WTC11 (cell line): ENCODE data around the gene KDM4C. TPM values are rescaled to one million over a fixed set of nuclear protein-coding genes. Genes with fewer than 3 reads are reported as not detected.

Experiments used
- ATAC-seq: fragments of 200-7000 bp; cut with Tn5 transposase; 2 replicates; pipeline ENCODE4 v1.10.0; 2021; ENCODE audit warnings: mild to moderate bottlenecking, moderate library complexity
- CTCF ChIA-PET: fragments of 300-600 bp; sonication (Branson Sonifier 250); formaldehyde crosslinking; loops from one replicate; lab custom pipeline; 2021; ENCODE audit warnings: antibody characterized with exemption; lab: Charles Lee
- POLR2A ChIA-PET: fragments of 350-600 bp; sonication (Branson Sonifier 250); formaldehyde crosslinking; loops from one replicate; lab custom pipeline; 2021; ENCODE audit warnings: antibody characterized with exemption; lab: Charles Lee
- DNase-seq: peaks from one replicate; pipeline ENCODE4 v3.0.0; 2021; ENCODE audit warnings: low spot score
- H3K27ac Mint-ChIP-seq: 2 replicates; pipeline ENCODE4 v1.8.0; 2021; ENCODE audit warnings: mixed read lengths
- H3K27me3 Mint-ChIP-seq: 2 replicates; pipeline ENCODE4 v1.8.0; 2021; ENCODE audit warnings: low read depth, mild to moderate bottlenecking, moderate library complexity, mixed read lengths
- H3K36me3 Mint-ChIP-seq: 2 replicates; pipeline ENCODE4 v1.8.0; 2021; ENCODE audit warnings: mixed read lengths
- H3K4me1 Mint-ChIP-seq: 2 replicates; pipeline ENCODE4 v1.8.0; 2022; ENCODE audit warnings: mixed read lengths
- H3K4me3 Mint-ChIP-seq: 2 replicates; pipeline ENCODE4 v1.8.0; 2021; ENCODE audit warnings: mild to moderate bottlenecking, moderate library complexity, mixed read lengths
- H3K9me3 Mint-ChIP-seq: 2 replicates; pipeline ENCODE4 v1.8.0; 2021; ENCODE audit warnings: mixed read lengths
- ATF1 ChIP-seq: sonication (generic); formaldehyde crosslinking; IDR thresholded peaks from 2 replicates; pipeline ENCODE4 v1.8.1; 2023; ENCODE audit warnings: mild to moderate bottlenecking, moderate library complexity, missing genetic modification reagents
- CBFB ChIP-seq: sonication (generic); formaldehyde crosslinking; IDR thresholded peaks from 2 replicates; pipeline ENCODE4 v1.8.1; 2022; ENCODE audit warnings: mild to moderate bottlenecking, low read depth, missing genetic modification reagents
- FOXJ3 ChIP-seq: sonication (generic); formaldehyde crosslinking; IDR thresholded peaks from 2 replicates; pipeline ENCODE4 v1.9.0; 2021; ENCODE audit warnings: missing genetic modification reagents, mild to moderate bottlenecking, borderline replicate concordance
- IRF2 ChIP-seq: sonication (generic); formaldehyde crosslinking; IDR thresholded peaks from 2 replicates; pipeline ENCODE4 v1.8.0; 2022; ENCODE audit warnings: low read depth, missing genetic modification reagents, borderline replicate concordance
- JAZF1 ChIP-seq: fragments of 250-450 bp; sonication (Bioruptor Pico); IDR thresholded peaks from 2 replicates; pipeline ENCODE4 v1.9.0; 2021; ENCODE audit warnings: moderate library complexity, mild to moderate bottlenecking, inconsistent platforms
- KAT7 ChIP-seq: sonication (generic); formaldehyde crosslinking; IDR thresholded peaks from 2 replicates; pipeline ENCODE4 v1.8.1; 2023; ENCODE audit warnings: missing genetic modification reagents, mild to moderate bottlenecking, borderline replicate concordance
- NR2C2 ChIP-seq: sonication (generic); formaldehyde crosslinking; IDR thresholded peaks from 2 replicates; pipeline ENCODE4 v1.8.0; 2022; ENCODE audit warnings: mild to moderate bottlenecking, missing genetic modification reagents
- SMAD4 ChIP-seq: sonication (generic); formaldehyde crosslinking; IDR thresholded peaks from 2 replicates; pipeline ENCODE4 v1.8.0; 2022; ENCODE audit warnings: mild to moderate bottlenecking, missing genetic modification reagents
- TP53 ChIP-seq: sonication (generic); formaldehyde crosslinking; IDR thresholded peaks from 2 replicates; pipeline ENCODE4 v1.8.1; 2023; ENCODE audit warnings: mild to moderate bottlenecking, missing genetic modification reagents
- ZNF138 ChIP-seq: sonication (generic); formaldehyde crosslinking; conservative IDR thresholded peaks from 2 replicates; pipeline ENCODE4 v1.8.1; 2022; ENCODE audit warnings: mild to moderate bottlenecking, moderate library complexity, missing genetic modification reagents
- total RNA-seq: library from RNA; stranded (reverse); gene quantifications from 3 replicates; pipeline ENCODE4 v1.2.3, GENCODE V29; 2021
- TF ChIP-seq, protein P1 (sequence below): sonication (generic); formaldehyde crosslinking; IDR thresholded peaks from 2 replicates; pipeline ENCODE4 v1.8.0; 2022; ENCODE audit warnings: mild to moderate bottlenecking, missing genetic modification reagents
- TF ChIP-seq, protein P2 (sequence below): sonication (generic); formaldehyde crosslinking; IDR thresholded peaks from 2 replicates; pipeline ENCODE4 v1.8.1; 2023; ENCODE audit warnings: mild to moderate bottlenecking, missing genetic modification reagents, borderline replicate concordance
- TF ChIP-seq, protein P3 (sequence below): sonication (generic); formaldehyde crosslinking; IDR thresholded peaks from 2 replicates; pipeline ENCODE4 v1.8.0; 2022; ENCODE audit warnings: mild to moderate bottlenecking, missing genetic modification reagents
- TF ChIP-seq, protein P4 (sequence below): sonication (generic); formaldehyde crosslinking; IDR thresholded peaks from 2 replicates; pipeline ENCODE4 v1.8.1; 2022; ENCODE audit warnings: low read depth, mild to moderate bottlenecking, moderate library complexity, missing genetic modification reagents, borderline replicate concordance
- TF ChIP-seq, protein P5 (sequence below): sonication (generic); formaldehyde crosslinking; IDR thresholded peaks from 2 replicates; pipeline ENCODE4 v1.8.1; 2022; ENCODE audit warnings: mild to moderate bottlenecking, moderate library complexity, missing genetic modification reagents
- TF ChIP-seq, protein P6 (sequence below): sonication (generic); formaldehyde crosslinking; IDR thresholded peaks from 2 replicates; pipeline ENCODE4 v1.8.1; 2022; ENCODE audit warnings: mild to moderate bottlenecking, missing genetic modification reagents, moderate library complexity, borderline replicate concordance
- TF ChIP-seq, protein P7 (sequence below): sonication (generic); formaldehyde crosslinking; IDR thresholded peaks from 2 replicates; pipeline ENCODE4 v1.8.0; 2023; ENCODE audit warnings: missing genetic modification reagents, mild to moderate bottlenecking, borderline replicate concordance
- TF ChIP-seq, protein P8 (sequence below): sonication (generic); formaldehyde crosslinking; IDR thresholded peaks from 2 replicates; pipeline ENCODE4 v1.8.0; 2022; ENCODE audit warnings: mild to moderate bottlenecking, missing genetic modification reagents
- TF ChIP-seq, protein P9 (sequence below): fragments of 250-450 bp; sonication (Bioruptor Pico); IDR thresholded peaks from 2 replicates; pipeline ENCODE4 v1.9.0; 2021; ENCODE audit warnings: mild to moderate bottlenecking

The KDM4C gene
- total RNA-seq, 1 experiment from 2014 or later: 29.2 TPM

DNA sequence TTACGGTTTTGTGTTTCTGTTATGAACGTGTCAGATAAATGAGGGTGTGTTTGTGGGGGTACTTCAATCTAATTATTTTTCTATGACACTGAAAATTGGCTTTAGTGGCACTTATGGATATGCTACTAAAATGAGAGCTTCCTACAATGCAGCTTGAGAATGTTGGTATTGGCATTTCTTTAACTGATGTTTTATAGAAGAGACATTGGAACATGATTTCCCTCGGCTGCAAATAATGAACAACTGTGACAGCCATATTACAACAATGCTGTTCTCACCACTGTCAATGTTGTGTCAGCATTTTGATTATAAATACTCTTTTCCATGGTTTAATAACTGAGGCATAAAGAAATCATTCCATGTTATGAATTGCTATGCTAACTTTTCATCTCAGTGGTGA, 279.4 kb downstream of the KDM4C start:
- Mint-ChIP-seq H3K9me3 (no peaks in the 10 kb centered on the region), H3K4me3 (no peak overlapping the region), H3K36me3 (no peaks in the 10 kb centered on the region), H3K27me3 (no peaks in the 10 kb centered on the region; the same call in 1 of the 2 replicates), H3K4me1 (peaks cover 12% of the 10 kb centered on the region), H3K27ac (no peak overlapping the region)
- ChIA-PET POLR2A (no interaction called here), CTCF (no interaction called here)
- no peak for TF ChIP-seq JAZF1 (CRISPR knock-in tag)
- TF ChIP-seq, protein P1, sequence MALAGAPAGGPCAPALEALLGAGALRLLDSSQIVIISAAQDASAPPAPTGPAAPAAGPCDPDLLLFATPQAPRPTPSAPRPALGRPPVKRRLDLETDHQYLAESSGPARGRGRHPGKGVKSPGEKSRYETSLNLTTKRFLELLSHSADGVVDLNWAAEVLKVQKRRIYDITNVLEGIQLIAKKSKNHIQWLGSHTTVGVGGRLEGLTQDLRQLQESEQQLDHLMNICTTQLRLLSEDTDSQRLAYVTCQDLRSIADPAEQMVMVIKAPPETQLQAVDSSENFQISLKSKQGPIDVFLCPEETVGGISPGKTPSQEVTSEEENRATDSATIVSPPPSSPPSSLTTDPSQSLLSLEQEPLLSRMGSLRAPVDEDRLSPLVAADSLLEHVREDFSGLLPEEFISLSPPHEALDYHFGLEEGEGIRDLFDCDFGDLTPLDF: no peak
- TF ChIP-seq, protein P2, sequence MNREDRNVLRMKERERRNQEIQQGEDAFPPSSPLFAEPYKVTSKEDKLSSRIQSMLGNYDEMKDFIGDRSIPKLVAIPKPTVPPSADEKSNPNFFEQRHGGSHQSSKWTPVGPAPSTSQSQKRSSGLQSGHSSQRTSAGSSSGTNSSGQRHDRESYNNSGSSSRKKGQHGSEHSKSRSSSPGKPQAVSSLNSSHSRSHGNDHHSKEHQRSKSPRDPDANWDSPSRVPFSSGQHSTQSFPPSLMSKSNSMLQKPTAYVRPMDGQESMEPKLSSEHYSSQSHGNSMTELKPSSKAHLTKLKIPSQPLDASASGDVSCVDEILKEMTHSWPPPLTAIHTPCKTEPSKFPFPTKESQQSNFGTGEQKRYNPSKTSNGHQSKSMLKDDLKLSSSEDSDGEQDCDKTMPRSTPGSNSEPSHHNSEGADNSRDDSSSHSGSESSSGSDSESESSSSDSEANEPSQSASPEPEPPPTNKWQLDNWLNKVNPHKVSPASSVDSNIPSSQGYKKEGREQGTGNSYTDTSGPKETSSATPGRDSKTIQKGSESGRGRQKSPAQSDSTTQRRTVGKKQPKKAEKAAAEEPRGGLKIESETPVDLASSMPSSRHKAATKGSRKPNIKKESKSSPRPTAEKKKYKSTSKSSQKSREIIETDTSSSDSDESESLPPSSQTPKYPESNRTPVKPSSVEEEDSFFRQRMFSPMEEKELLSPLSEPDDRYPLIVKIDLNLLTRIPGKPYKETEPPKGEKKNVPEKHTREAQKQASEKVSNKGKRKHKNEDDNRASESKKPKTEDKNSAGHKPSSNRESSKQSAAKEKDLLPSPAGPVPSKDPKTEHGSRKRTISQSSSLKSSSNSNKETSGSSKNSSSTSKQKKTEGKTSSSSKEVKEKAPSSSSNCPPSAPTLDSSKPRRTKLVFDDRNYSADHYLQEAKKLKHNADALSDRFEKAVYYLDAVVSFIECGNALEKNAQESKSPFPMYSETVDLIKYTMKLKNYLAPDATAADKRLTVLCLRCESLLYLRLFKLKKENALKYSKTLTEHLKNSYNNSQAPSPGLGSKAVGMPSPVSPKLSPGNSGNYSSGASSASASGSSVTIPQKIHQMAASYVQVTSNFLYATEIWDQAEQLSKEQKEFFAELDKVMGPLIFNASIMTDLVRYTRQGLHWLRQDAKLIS (CRISPR knock-in tag): no peak
- TF ChIP-seq, protein P3, sequence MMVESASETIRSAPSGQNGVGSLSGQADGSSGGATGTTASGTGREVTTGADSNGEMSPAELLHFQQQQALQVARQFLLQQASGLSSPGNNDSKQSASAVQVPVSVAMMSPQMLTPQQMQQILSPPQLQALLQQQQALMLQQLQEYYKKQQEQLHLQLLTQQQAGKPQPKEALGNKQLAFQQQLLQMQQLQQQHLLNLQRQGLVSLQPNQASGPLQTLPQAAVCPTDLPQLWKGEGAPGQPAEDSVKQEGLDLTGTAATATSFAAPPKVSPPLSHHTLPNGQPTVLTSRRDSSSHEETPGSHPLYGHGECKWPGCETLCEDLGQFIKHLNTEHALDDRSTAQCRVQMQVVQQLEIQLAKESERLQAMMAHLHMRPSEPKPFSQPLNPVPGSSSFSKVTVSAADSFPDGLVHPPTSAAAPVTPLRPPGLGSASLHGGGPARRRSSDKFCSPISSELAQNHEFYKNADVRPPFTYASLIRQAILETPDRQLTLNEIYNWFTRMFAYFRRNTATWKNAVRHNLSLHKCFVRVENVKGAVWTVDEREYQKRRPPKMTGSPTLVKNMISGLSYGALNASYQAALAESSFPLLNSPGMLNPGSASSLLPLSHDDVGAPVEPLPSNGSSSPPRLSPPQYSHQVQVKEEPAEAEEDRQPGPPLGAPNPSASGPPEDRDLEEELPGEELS (CRISPR knock-in tag): no peak
- no peak for ATAC-seq
- DNase-seq: no peak

DNA sequence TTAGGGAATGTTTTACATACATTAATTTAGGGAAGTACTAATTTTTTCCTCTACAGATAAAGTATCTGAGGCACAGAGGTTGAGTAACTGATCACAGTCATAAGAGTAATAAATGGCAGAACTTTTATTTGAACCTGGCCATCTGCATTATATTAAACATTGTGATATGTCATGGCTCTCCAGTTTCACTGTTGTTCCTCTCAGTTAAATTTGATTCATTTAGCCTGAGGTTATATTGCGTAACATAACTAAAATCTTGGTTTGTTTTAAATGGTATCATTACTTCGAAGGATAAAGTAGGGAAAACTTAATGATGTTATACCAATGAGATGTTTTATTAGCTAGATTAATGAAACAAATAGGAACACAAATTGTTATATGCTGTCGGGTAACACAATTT, 284.4 kb downstream of the KDM4C start:
- H3K4me1 Mint-ChIP-seq: peaks cover 7% of the 10 kb centered on the region; the same call in 1 of the 2 replicates

More for the DNA sequence above, 284.4 kb downstream of the KDM4C start:
- H3K27ac Mint-ChIP-seq: no peak overlapping the region
- ATAC-seq (no peak), DNase-seq (no peak)
- no peaks in the 10 kb centered on the region for H3K9me3 Mint-ChIP-seq
- no peak for TF ChIP-seq KAT7 (CRISPR knock-in tag)
- no peak for TF ChIP-seq FOXJ3 (CRISPR knock-in tag)
- TF ChIP-seq, protein P4, sequence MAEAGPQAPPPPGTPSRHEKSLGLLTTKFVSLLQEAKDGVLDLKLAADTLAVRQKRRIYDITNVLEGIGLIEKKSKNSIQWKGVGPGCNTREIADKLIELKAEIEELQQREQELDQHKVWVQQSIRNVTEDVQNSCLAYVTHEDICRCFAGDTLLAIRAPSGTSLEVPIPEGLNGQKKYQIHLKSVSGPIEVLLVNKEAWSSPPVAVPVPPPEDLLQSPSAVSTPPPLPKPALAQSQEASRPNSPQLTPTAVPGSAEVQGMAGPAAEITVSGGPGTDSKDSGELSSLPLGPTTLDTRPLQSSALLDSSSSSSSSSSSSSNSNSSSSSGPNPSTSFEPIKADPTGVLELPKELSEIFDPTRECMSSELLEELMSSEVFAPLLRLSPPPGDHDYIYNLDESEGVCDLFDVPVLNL (CRISPR knock-in tag): no peak
- TF ChIP-seq TP53 (CRISPR knock-in tag): no peak
- TF ChIP-seq, protein P5, sequence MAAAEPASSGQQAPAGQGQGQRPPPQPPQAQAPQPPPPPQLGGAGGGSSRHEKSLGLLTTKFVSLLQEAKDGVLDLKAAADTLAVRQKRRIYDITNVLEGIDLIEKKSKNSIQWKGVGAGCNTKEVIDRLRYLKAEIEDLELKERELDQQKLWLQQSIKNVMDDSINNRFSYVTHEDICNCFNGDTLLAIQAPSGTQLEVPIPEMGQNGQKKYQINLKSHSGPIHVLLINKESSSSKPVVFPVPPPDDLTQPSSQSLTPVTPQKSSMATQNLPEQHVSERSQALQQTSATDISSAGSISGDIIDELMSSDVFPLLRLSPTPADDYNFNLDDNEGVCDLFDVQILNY: no peak
- TF ChIP-seq CBFB: no peak
- TF ChIP-seq SMAD4 (CRISPR knock-in tag): no peak
- no peak for TF ChIP-seq NR2C2
- TF ChIP-seq, protein P6, sequence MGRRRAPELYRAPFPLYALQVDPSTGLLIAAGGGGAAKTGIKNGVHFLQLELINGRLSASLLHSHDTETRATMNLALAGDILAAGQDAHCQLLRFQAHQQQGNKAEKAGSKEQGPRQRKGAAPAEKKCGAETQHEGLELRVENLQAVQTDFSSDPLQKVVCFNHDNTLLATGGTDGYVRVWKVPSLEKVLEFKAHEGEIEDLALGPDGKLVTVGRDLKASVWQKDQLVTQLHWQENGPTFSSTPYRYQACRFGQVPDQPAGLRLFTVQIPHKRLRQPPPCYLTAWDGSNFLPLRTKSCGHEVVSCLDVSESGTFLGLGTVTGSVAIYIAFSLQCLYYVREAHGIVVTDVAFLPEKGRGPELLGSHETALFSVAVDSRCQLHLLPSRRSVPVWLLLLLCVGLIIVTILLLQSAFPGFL (CRISPR knock-in tag): no peak
- no peak for TF ChIP-seq ZNF138 (CRISPR knock-in tag)
- TF ChIP-seq, protein P7, sequence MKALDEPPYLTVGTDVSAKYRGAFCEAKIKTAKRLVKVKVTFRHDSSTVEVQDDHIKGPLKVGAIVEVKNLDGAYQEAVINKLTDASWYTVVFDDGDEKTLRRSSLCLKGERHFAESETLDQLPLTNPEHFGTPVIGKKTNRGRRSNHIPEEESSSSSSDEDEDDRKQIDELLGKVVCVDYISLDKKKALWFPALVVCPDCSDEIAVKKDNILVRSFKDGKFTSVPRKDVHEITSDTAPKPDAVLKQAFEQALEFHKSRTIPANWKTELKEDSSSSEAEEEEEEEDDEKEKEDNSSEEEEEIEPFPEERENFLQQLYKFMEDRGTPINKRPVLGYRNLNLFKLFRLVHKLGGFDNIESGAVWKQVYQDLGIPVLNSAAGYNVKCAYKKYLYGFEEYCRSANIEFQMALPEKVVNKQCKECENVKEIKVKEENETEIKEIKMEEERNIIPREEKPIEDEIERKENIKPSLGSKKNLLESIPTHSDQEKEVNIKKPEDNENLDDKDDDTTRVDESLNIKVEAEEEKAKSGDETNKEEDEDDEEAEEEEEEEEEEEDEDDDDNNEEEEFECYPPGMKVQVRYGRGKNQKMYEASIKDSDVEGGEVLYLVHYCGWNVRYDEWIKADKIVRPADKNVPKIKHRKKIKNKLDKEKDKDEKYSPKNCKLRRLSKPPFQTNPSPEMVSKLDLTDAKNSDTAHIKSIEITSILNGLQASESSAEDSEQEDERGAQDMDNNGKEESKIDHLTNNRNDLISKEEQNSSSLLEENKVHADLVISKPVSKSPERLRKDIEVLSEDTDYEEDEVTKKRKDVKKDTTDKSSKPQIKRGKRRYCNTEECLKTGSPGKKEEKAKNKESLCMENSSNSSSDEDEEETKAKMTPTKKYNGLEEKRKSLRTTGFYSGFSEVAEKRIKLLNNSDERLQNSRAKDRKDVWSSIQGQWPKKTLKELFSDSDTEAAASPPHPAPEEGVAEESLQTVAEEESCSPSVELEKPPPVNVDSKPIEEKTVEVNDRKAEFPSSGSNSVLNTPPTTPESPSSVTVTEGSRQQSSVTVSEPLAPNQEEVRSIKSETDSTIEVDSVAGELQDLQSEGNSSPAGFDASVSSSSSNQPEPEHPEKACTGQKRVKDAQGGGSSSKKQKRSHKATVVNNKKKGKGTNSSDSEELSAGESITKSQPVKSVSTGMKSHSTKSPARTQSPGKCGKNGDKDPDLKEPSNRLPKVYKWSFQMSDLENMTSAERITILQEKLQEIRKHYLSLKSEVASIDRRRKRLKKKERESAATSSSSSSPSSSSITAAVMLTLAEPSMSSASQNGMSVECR (CRISPR knock-in tag): no peak
- TF ChIP-seq, protein P8, sequence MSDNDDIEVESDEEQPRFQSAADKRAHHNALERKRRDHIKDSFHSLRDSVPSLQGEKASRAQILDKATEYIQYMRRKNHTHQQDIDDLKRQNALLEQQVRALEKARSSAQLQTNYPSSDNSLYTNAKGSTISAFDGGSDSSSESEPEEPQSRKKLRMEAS (CRISPR knock-in tag): no peak
- no peak for TF ChIP-seq IRF2
- TF ChIP-seq ATF1: no peak
- TF ChIP-seq, protein P9, sequence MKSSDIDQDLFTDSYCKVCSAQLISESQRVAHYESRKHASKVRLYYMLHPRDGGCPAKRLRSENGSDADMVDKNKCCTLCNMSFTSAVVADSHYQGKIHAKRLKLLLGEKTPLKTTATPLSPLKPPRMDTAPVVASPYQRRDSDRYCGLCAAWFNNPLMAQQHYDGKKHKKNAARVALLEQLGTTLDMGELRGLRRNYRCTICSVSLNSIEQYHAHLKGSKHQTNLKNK (CRISPR knock-in tag): no peak
- TF ChIP-seq, all 79 proteins: peak for 0
- peaks cover 1% of the 10 kb centered on the region; the same call in 1 of the 2 replicates for H3K36me3 Mint-ChIP-seq
- no peak overlapping the region for H3K4me3 Mint-ChIP-seq
- H3K27me3 Mint-ChIP-seq: no peaks in the 10 kb centered on the region
- POLR2A ChIA-PET: no interaction called here
- CTCF ChIA-PET: no interaction called here
